Stimulated activated CD8-positive, alpha-beta memory T cell treated with anti-CD3 and anti-CD28 coated beads, Interleukin-15, amount 100 ng/mL, for 1 hour (primary cell): Measurements from ENCODE around the gene RINT1.
"Not testable (repeated sequence)": the region's sequence is repeated elsewhere in the genome, so short reads cannot be mapped to it uniquely, and the experiment has no call there.

ENCODE experiments used
- DNase-seq: peaks from one replicate; pipeline ENCODE4 v3.0.0-alpha.2; 2020; ENCODE audit warnings: low read depth

The RINT1 gene

DNA sequence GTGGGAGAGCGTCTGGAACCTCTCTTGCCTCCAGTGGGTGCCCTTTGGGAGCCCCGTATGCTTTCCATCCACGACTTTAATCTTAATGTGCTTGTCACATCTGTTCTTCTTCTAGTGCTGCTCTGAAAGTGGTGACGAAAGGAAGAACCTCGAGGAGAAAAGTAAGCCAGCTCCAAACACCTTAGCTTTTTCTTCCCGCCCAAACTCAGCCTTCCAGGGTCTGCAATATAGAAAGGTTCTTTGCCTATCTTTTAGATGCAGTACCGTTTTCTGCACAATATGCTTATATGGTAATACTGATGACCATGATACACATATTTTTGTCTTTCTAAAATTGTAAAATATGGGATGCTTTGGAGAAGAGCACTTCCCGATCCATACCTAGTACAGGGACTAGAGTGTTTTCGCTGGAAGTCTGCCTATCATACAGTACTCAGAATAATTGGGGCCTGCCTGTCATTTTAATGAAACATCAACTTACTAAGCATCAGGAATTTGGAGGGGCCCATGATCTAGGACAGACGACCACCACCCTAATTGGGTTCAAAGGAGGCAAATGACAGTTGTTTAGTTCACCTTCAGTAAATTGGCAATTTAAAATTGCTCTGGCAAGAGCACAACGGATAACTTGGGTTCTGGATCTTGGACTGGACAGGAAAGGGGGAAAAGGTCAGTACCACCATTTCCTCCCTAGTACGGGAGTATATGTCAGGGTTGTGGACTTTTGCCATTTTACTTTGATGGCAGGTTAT, 884 bp downstream of the RINT1 start:
- no peak for DNase-seq

DNA sequence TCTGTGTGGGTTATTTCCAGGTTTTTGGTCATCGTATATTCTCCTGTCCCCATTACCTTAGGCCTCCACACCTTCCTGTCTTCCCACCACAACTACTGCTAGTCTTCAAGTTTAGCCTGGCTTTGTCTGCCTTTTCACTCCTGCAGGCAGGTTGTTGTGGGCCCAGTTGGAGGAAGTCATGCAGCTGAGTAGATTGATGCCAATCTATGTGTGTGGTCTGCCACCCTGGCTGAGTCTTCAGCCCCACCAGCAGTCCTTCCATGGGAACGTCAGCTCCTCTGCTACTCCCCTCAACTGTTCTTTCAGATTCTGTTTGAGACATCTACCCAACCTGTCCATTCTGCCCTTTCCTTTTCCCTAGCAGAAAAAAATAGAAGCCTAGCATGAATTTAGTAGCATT, 6.3 kb downstream of the RINT1 start:
- DNase-seq: no peak

DNA sequence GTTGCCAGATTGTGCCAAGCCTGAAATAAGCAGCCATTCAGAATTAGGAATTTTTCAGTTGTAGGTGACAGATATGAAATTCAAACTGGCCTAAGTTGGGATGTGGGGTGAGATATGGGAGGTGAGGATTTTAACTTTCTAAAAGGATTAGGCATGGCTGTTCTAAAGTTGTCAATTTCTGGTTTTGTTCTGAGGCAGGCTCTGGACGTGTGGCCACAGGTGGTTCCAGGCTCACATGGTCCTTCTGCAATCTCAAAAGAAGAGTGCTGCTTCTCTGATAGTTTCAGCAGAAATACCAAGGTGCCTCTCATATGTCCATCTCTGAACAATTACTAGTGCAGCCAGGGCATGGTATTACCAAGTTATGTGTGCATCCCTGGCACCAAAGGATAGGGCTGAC, 27.9 kb downstream of the RINT1 start:
- DNase-seq: no peak

DNA sequence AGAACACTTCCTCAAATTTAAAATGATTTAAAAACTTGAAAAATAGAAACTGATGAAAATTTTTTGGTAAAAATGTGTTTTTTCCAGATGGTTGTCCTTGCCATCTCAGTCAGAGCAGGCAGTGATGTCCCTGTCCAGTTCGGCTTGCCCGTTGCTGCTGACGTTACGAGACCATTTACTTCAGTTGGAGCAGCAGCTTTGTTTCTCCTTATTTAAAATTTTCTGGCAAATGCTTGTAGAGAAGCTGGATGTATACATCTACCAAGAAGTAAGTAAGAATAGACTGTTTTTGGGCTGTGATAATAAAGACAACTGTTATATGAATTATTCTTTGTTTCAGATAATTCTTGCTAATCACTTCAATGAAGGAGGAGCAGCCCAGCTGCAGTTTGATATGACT, 33.2 kb downstream of the RINT1 start:
- no peak for DNase-seq

DNA sequence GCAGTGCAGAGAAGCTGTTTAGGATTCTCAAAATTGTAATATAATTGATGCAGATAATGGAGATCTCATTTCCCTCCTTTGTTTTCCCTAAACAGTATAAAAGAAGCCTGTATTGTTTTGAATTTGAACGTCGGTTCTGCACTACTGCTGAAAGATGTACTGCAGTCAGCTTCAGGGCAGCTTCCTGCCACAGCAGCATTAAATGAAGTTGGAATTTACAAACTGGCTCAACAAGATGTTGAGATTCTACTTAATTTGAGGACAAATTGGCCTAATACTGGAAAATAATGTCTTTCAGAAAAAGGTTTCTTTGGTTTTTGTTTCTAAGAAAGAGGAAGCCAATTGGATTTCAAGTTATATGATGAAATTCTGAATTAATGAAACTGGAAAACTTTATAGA, 35.0 kb downstream of the RINT1 start:
- no peak for DNase-seq

DNA sequence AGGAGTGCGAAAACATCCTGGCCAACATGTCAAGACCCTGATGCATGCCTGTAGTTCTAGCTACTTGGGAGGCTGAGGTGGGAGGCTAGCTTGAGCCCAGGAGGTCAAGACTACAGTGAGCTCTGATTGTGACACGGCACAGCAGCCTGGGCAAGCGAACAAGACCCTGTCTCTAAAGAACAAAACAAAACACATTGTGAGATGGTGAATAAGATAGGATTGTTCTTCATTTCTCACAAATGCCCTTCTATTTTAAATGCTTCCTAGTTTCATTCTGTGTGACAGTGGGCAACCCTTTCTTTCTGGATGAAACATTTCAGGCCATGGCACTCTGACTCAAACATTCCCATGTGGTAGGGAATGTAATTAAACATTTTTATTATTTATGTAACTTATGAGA, 35.8 kb downstream of the RINT1 start:
- no peak for DNase-seq

DNA sequence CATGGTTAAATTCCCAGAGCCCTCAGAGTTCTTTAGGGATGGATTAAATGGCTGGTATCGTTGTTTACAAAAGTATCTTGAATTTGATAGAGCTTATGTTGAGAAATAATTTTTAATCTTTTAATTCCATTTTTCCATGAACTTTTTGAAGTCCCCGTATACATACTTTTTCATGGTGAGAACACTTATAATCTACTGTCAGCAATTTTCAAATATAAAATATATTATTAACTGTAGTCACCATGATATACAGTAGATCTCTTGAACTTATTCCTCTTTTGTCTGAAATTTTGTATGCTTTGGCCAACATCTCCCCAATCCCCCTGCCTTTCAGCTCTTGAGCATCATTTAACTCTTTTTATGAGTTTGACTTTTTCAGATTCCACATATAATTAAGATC, 39.9 kb downstream of the RINT1 start:
- DNase-seq: no peak

DNA sequence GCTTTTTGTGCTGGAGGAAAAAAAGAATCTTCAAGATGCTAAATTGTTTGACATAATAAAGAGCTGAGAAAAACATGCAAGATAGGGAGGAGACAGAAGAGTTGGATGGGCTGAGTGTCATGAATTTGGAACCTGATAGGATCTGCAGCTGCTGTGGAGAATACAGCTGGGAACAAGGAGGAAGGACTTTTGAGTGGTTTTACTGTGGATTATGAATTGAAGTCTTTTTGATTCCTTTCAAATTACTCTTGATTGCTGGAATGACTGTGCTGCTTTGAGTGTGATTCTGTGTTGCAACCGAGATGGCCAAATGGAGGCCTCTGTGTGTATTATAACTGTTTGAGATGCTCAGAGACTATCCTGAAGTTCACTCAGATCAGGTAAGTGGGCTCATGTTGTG, 45.2 kb downstream of the RINT1 start:
- DNase-seq: no peak

DNA sequence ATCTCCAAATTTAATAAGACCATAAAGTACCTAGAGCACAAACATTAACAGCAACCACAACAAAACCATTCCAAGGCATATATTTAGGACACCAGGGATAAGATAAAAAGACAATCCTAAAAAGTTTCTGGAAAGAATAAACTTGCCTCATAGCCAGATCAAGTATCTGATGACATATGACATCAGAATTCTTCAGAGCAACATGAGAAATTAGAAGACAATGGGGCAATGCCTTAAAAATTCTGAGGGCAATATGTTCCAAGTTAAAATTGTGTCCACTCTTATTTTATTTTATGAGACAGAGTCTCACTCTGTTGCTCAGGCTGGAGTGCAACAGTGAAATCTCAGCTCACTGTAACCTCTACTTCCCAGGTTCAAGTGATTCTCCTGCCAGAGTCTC, 46.5 kb downstream of the RINT1 start:
- DNase-seq: no peak

DNA sequence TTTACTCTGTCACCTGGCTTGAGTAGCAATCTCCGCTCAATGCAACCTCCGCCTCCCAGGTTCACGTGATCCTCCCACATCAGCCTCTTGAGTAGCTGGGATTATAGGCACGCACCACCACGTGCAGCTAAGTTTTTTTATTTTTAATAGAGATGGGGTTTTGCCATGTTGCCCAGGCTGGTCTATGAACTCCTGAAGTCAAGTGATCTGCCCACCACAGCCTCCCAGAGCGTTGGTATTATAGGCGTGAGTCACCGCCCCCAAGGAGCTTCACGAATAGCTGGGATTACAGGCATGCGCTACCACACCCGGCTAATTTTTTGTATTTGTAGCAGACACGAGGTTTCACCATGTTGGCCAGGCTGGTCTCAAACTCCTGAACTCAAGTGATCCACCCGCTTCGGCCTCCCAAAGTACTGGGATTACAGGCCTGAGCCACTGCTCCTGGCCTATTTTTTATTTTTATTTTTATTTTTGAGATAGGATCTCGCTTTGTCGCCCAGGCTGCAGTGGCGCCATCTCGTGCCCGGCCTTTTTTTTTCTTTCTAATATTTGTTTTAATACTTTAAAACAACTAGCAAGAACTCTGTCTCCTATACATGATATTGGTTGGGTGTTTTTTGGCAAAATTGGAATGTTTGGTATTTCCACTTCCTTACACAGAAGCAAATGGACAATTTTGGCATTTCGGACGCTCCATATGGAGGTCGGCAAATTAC, 48.2 kb downstream of the RINT1 start:
- no peak for DNase-seq

DNA sequence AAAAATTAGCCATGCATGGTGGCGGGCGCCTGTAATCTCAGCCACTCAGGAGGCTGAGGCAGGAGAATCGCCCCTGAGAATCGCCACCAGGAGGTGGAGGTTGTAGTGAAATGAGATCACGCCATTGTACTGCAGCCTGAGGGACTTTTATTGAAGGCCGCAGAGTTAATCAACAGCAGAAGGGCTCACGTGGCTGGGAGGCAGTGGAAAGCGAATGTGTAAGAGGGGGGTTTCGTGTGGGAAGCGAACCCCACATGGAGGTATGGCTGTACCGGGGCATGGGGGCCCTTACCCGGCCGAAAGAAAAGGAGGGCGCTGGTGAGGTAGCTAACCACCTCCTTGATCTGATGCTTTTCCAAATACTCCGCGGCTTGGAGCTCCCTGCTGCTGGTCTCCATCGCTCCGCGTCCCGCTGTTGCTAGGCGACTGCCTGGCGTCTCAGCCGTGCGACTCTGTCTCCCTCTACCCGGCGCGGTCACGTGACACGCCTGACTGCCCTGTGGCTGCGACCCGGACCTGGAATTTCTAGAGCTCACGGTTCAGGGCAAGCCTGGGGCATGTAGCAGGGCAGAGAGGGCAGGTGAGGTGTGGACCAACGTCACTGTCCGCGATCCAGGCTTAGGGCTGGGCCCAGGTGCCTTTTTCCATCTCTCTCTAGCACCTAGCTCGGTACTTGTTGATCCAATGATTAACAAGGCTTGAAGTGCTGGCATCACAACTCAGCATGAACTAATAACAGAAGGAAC, 49.2 kb downstream of the RINT1 start, which contains the start of gene EFCAB10:
Gene EFCAB10 (minus strand): TSS at position 428 of the 746 bp plus-strand sequence. CDS start 30 bp downstream, at position 398.
- no peak for DNase-seq

DNA sequence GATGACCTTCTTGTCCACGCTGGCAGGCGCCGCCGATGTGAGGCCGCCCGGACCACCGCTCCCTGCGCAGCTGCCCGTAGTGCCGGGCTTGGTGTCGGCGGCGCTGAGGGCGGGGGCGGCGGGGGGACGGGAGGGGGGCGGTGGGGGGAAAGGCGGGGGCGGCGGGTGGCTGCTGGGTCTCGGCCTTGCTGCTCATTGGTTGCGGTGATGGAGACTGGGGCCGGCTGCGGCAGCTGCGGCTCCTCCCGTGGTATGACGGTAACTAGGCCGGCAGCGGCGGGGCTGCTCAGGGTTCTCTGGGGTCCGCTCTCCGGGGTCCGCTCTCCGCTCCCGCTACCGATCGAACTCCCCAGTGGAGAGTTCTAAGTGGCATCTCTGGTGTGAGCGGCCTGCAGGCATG, 51.1 kb downstream of the RINT1 start:
- no peak for DNase-seq

DNA sequence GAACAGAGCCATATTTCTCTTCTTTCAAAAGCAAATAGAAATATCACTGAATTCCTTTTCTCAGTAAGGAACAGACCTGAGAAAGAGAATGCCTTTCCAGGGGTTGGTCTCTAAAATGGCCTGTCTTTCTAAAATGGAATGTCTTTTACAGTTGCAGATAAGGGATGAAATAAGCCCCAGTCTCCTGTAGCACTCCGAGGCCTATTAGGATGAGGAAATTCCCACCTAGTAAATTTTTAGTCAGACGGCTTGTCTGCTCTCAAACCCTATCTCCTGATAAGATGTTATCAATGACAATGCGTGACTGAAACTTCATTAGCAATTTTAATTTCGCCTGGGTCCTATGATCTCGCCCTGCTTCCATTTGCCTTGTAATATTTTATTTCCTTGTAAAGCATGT, 52.2 kb downstream of the RINT1 start:
- no peak for DNase-seq

DNA sequence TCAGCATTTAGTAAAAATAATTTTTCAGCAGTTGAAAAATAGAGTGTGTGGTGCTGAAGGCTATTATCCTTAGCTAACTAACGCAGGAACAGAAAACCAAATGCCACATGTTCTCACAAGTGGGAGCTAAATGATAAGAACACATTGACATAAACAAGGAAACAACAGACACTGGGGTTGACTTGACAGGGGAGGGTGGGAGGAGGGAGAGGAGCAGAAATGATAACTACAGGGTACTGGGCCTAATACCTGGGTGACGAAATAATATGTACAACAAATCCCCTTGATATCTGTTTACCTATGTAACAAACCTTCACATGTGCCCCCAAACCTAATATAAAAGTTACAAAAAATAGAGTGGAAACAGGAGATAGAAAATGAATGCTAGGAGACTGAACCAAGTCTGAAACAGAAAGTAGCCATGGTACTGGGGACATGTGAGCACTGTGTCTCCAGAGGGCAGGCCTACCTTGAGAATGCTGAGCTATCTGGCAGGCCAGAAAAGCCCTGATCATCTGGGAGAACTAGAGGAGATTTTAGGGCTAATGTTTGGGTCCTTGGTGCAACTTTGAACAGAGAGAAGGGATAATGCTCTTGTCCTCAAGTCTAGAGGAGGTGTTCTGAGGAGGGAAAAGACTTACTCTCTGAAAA, 54.0 kb downstream of the RINT1 start:
- no peak for DNase-seq

DNA sequence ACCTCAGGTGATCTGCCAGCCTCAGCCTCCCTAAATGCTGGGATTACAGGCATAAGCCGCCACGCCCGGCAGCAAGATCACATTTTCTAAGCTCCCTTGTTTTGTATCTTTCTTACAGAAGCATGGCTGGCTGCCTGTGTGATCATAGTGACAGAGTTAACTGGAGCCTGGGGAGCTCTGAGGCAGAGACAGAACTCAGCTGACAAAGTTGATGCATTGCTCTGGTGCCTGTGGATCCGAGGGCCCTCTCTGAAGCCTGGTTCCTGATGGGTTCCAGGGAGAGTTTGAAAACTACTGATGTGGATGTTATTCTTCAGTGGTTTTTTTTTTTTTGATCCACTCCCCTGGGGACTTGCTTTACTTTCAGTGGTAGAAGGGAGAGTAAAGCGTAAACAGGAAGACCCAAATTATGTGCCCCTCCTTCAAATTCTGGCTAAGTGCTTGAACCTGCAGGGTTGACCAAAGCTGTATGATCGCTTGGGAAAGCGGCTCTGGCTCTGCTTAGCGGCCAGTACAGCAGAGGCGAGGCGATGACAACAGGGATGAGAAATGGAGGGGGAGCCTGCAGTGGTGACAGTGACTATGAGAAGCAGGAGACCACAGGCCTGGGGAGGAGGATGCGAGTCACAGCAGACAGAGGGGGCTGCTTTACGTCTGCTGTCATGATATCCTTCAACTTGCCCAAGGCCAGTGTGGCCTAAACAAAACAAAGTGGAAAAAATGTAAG, 56.1 kb downstream of the RINT1 start:
- DNase-seq: no peak

DNA sequence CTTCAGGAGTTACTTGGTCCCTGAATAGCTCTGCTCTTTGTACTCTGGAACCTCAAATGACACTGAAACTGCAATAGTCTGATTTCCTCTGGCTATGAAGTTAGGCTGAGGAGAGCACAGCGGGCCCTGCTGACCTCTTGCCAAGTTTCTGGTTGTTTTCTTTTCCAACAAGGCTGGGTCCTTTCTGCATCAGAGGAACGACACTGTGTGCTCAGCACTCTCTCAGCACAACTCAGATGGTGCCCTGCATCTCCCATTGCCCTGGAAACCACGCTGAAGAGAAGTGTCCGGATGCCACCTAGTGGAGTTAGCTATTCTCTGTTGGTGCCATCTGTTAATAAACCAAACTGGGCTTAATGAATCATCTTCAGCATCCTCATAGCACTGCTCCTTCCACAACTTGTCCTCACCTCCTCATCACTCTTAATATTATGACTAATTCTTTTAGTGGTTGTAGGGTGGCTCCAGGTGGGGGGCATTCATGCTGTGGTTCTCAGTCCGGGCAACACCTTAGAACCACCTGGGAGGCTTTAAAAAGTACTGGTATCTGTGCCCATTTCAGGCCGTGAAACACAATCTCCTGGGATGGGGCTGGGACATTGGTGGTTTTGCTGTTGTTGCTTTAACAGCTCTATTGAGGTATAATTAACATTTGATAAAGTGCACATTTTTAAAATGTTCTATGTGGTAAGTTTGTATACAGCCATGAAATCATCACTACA, 57.5 kb downstream of the RINT1 start:
- DNase-seq: peak; percentile 19

DNA sequence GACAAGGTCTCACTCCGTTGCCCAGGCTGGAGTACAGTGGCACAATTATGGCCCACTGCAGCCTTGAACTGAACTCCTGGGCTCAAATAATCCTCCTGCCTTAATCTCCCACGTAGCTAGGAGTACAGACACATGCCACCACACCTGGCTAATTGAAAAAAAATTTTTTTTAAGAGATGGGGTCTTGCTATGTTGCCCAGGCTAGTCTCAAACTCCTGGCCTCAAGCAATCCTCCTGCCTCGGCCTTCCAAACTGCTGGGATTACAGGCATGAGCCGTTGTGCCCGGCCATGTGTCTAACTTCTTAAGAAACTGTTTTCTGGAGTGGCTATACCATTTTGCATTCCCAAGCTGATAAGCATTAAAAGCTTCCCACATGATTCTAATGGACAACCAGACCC, 58.8 kb downstream of the RINT1 start:
- DNase-seq: no peak

DNA sequence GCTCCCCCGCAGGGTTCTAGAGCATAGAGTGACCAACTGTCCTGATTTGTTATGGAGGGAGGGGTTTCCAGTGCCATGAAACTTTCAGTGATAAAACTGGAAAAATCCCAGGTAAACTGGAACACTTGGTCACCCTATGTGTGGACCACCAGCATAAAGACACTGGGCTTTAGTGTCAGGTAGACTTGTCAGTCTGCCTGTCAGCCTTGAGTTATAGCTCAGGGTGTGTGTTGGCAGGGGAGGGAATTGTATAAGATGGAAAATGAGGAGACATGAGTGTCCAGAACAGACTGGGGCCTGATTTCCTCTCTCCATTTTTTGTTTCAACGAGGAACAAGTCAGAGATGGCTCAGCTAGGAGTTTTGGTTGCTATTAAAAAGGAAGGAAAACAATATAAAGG, 59.5 kb downstream of the RINT1 start:
- no peak for DNase-seq

DNA sequence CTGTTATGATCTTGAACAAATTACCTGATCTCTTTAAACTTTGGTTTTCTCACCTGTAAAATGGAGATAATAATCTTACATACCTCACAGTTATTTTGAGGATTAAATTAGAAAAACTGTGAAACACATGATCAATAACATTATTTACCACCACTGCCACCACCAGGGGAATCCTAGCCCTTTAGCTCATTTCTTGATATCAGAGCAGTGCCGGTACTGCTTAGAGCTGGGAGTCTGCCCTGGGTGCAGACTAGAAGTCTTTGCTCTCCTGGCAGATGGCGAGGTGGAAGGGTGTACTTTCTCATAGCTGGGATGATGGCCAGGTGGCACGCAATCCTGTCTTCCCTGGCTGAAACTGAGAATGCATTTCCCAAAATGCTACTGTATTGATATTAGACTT, 62.0 kb downstream of the RINT1 start:
- DNase-seq: no peak

DNA sequence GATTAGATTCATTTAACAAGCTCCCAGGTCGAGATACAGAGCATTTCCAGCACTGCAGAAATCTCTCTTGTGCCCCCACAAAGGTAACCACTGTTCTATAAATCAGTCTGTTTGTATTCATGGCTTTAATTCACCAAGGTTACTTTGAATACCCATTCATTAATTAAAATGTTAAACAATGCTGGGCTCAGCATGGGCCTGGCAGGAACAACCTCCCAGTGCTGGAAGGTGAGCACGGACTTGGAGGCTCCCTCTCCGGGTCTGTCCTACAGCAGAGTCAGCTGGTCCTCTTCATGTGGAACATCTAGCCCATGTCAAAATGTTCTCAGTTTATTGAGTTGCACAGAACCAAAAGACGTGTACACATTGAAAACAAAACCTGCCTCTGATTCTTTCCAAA, 64.9 kb downstream of the RINT1 start:
- no peak for DNase-seq

DNA sequence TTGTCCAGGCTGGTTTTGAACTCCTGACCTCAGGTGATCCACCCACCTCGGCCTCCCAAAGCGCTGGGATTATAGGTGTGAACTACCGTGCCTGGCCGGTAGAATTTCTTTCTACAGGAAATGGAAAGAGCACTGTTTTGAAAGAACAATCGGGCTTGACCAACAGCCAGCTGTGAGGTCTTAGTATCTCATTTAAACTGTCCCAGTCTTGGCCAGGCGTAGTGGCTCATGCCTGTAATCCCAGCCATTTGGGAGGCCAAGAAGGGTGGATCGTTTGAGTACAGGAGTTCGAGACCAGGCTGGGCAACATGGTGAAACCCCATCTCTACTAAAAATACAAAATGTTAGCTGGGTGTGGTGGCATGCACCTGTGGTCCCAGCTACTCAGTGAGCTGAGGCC, 67.1 kb downstream of the RINT1 start:
- not testable (repeated sequence) for DNase-seq
